HFFc6 (cell line): ENCODE measurements around the gene SPRR3. TPM values are rescaled to one million over a fixed set of nuclear protein-coding genes. Genes with fewer than 3 reads are reported as not detected.

Source experiments
- DNase-seq: peaks from one replicate; pipeline ENCODE4 v3.0.0-alpha.2; 2018
- H3K27ac Mint-ChIP-seq: 2 replicates; pipeline ENCODE4 v1.8.0; 2020; ENCODE audit warnings: mild to moderate bottlenecking, mixed read lengths
- H3K27me3 Mint-ChIP-seq: 2 replicates; pipeline ENCODE4 v1.8.0; 2021; ENCODE audit warnings: mild to moderate bottlenecking, moderate library complexity, mixed read lengths; ENCODE audit not compliant: insufficient read depth
- H3K36me3 Mint-ChIP-seq: 2 replicates; pipeline ENCODE4 v1.8.0; 2021; ENCODE audit warnings: low read depth, mixed read lengths
- H3K4me1 Mint-ChIP-seq: 2 replicates; pipeline ENCODE4 v1.8.0; 2020; ENCODE audit warnings: low read depth, mixed read lengths
- H3K4me3 Mint-ChIP-seq: 2 replicates; pipeline ENCODE4 v1.8.0; 2020; ENCODE audit warnings: mild to moderate bottlenecking, moderate library complexity, mixed read lengths
- H3K9me3 Mint-ChIP-seq: 2 replicates; pipeline ENCODE4 v1.8.0; 2020; ENCODE audit warnings: mild to moderate bottlenecking, mixed read lengths
- total RNA-seq, 6 experiments: library from RNA; stranded (reverse); fragmentation: NEBNext Ultra II Directional; extraction: Animal tissue kit (Norgen Biotek cat#: 25700); gene quantifications; 2 replicates in 1 of 6; 3 replicates in 5 of 6; pipeline ENCODE4 v1.2.3, GENCODE V29; 2021
- TF ChIP-seq, protein P1 (sequence below): fragments of 200-600 bp; sonication (generic); IDR thresholded peaks from 2 replicates; pipeline ENCODE4 v1.5.0; 2021; ENCODE audit warnings: antibody characterized with exemption, mild to moderate bottlenecking

Gene SPRR3
- total RNA-seq, 6 experiments from 2014 or later: not detected

DNA sequence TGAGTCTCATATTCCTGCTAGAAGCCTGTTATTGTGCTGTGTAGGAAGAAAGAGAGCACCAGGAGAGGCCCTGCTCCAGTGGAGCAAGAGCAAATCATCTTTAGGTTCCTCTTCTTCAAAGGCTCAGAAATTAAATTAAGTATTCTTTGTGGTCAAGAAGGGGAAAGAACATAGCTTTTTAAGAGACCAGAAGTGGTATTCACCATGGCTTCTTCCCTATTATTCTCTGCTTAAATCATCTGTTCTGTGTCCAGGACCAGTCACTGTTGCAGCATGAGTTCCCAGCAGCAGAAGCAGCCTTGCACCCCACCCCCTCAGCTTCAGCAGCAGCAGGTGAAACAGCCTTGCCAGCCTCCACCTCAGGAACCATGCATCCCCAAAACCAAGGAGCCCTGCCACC is 30.5 kb downstream of the SPRR3 start:
- H3K36me3 Mint-ChIP-seq: no peaks in the 10 kb centered on the region
- H3K27ac Mint-ChIP-seq: no peak overlapping the region
- no peaks in the 10 kb centered on the region; the same call in 1 of the 2 replicates for H3K4me1 Mint-ChIP-seq
- peaks cover 21% of the 10 kb centered on the region; the same call in 1 of the 2 replicates for H3K9me3 Mint-ChIP-seq
- TF ChIP-seq, protein P1, sequence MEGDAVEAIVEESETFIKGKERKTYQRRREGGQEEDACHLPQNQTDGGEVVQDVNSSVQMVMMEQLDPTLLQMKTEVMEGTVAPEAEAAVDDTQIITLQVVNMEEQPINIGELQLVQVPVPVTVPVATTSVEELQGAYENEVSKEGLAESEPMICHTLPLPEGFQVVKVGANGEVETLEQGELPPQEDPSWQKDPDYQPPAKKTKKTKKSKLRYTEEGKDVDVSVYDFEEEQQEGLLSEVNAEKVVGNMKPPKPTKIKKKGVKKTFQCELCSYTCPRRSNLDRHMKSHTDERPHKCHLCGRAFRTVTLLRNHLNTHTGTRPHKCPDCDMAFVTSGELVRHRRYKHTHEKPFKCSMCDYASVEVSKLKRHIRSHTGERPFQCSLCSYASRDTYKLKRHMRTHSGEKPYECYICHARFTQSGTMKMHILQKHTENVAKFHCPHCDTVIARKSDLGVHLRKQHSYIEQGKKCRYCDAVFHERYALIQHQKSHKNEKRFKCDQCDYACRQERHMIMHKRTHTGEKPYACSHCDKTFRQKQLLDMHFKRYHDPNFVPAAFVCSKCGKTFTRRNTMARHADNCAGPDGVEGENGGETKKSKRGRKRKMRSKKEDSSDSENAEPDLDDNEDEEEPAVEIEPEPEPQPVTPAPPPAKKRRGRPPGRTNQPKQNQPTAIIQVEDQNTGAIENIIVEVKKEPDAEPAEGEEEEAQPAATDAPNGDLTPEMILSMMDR: no peak
- H3K4me3 Mint-ChIP-seq: no peak overlapping the region
- H3K27me3 Mint-ChIP-seq: no peaks in the 10 kb centered on the region; the same call in 1 of the 2 replicates
- no peak for DNase-seq

DNA sequence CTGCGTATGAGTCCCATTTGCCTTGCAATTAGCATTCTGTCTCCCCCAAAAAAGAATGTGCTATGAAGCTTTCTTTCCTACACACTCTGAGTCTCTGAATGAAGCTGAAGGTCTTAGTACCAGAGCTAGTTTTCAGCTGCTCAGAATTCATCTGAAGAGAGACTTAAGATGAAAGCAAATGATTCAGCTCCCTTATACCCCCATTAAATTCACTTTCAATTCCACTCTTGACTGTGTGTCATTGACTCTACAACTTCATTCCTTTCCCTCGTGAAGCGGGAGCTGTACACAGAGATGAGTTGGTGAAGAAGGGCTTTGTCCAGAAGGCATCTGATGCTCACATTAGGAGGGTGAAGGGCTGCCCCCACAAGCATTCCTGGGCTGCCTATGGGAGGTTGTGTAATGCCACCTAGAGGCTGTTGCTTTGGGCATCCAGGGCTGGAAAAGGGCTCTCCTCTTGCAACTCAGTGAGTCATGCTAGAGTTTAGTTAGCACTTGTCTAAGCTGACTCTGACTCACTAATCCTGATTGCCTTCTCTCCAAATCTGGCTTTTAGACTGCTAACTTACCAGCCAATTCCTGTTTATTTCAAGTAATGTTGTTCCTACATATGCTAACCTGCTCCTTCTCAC is 31.2 kb downstream of the SPRR3 start:
- no peak overlapping the region for H3K4me3 Mint-ChIP-seq
- TF ChIP-seq, protein P1: peak; percentile 50; the same call in 1 of the 2 replicates
- peak; percentile 65 for DNase-seq
- no peaks in the 10 kb centered on the region for H3K36me3 Mint-ChIP-seq
- H3K9me3 Mint-ChIP-seq: peaks cover 21% of the 10 kb centered on the region; the same call in 1 of the 2 replicates
- H3K27ac Mint-ChIP-seq: no peak overlapping the region
- H3K4me1 Mint-ChIP-seq: no peaks in the 10 kb centered on the region; the same call in 1 of the 2 replicates
- H3K27me3 Mint-ChIP-seq: no peaks in the 10 kb centered on the region; the same call in 1 of the 2 replicates

DNA sequence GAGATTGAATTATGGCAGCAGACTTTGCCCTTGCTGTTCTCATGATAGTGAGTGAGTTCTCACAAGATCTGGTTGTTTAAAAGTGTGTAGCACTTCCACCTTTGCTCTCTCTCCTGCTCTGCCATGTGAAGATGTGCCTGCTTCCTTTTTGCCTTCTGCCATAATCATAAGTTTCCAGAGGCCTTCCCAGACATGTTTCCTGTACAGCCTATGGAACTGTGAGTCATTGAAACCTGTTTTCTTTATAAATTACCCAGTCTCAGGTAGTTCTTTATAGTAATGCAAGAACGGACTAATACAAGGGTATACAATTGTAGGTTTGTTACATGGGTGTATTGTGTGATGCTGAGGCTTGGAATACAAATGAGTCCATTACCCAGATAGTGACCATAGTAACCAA is 33.7 kb downstream of the SPRR3 start:
- Mint-ChIP-seq H3K27ac (no peak overlapping the region), H3K4me3 (no peak overlapping the region), H3K9me3 (peaks cover 10% of the 10 kb centered on the region; the same call in 1 of the 2 replicates), H3K27me3 (no peaks in the 10 kb centered on the region), H3K36me3 (no peaks in the 10 kb centered on the region), H3K4me1 (no peaks in the 10 kb centered on the region; the same call in 1 of the 2 replicates)
- TF ChIP-seq, protein P1: no peak
- DNase-seq: no peak

DNA sequence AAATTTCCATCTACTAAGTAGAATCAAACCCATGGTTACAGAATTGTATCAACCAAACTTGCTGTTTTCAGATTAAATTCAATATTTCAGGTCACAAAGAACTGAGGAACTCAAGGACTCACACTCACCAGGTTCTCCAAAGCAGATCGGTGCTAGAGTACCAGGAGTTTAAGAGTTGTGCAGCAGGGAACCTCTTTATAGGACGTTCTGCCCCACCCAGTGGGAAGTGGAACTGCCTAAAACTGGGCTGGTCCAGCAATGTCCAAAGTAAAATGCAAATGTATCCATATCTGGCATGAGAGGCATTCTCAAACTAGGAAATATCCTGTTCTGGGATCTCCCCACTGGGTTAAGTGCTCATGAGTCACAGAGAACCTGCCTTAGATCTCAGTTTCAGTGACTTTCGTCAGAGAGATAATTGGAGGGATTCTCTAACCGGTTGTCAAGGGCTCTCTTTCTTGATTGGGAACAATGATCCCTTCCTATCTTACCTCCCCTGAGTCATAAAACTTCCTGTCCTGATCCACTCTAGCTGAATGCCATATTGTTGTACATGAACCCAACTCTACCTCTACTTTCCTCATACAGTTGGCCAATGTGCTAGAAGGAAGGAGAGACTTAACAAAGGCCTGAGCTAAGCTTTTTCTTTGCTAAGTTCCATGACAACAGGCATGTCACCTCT is 39.5 kb downstream of the SPRR3 start, which contains the start of gene SPRR2D:
SPRR2D (minus strand) TSS at position 171 of the 682 bp plus-strand sequence. CDS start 774 bp downstream, outside the sequence.
- no peak within 1 kb of the TSS for H3K27ac Mint-ChIP-seq

DNA sequence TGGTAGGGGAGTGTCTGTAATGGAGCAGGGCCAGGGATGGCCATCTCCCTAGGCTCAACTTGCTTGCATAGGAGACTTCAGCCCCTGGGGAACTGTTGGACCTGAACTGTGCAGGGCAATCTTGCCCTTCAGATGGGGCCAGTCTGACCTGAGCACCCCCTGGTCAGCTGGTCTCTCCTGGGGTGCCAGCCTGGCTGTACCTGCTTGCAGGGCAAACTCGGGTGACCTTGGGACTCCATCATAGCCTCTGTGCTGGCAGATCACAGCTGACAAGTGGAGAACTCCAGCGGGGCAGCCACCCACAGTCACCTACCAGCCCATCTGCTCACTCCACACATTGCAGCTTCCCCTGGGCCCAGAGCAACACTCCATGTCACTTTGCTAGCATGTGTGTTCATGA is 47.7 kb downstream of the SPRR3 start:
- TF ChIP-seq, protein P1: no peak
- H3K4me1 Mint-ChIP-seq: no peaks in the 10 kb centered on the region
- no peaks in the 10 kb centered on the region for H3K27me3 Mint-ChIP-seq
- no peak overlapping the region for H3K4me3 Mint-ChIP-seq
- no peak for DNase-seq
- H3K27ac Mint-ChIP-seq: no peak overlapping the region
- peaks cover 17% of the 10 kb centered on the region for H3K9me3 Mint-ChIP-seq
- H3K36me3 Mint-ChIP-seq: no peaks in the 10 kb centered on the region

More for the DNA sequence above, 39.5 kb downstream of the SPRR3 start, which contains the start of gene SPRR2D:
- Mint-ChIP-seq H3K4me1 (no peaks in the 10 kb centered on the region), H3K27me3 (no peaks in the 10 kb centered on the region), H3K9me3 (peaks cover 9% of the 10 kb centered on the region), H3K36me3 (no peaks in the 10 kb centered on the region), H3K4me3 (no peak within 1 kb of the TSS)
- DNase-seq: no peak
- TF ChIP-seq, protein P1: no peak

Other genes with a start within 250 kb of the SPRR3 start
- not detected for gene KPRP, start 243.7 kb upstream of the SPRR3 start, total RNA-seq
- gene LCE1F, start 226.6 kb upstream of the SPRR3 start, total RNA-seq: not detected
- gene LCE1E, start 215.5 kb upstream of the SPRR3 start, total RNA-seq: not detected
- not detected for gene LCE1D, start 205.0 kb upstream of the SPRR3 start, total RNA-seq
- gene LCE1C, start 195.1 kb upstream of the SPRR3 start, total RNA-seq: not detected
- gene LCE1B, start 189.8 kb upstream of the SPRR3 start, total RNA-seq: not detected
- not detected for gene LCE1A, start 174.3 kb upstream of the SPRR3 start, total RNA-seq
- not detected for gene LCE6A, start 158.9 kb upstream of the SPRR3 start, total RNA-seq
- not detected for gene LCE7A, start 141.8 kb upstream of the SPRR3 start, total RNA-seq
- not detected for gene SMCP, start 123.4 kb upstream of the SPRR3 start, total RNA-seq
- not detected for gene IVL, start 93.2 kb upstream of the SPRR3 start, total RNA-seq
- gene SPRR5, start 54.5 kb upstream of the SPRR3 start, total RNA-seq: not detected
- not detected for gene SPRR4, start 31.1 kb upstream of the SPRR3 start, total RNA-seq
- gene SPRR1A, start 17.7 kb upstream of the SPRR3 start, total RNA-seq: not detected
- gene SPRR1B, start 29.5 kb downstream of the SPRR3 start, total RNA-seq: not detected
- not detected for gene SPRR2D, start 39.4 kb downstream of the SPRR3 start, total RNA-seq
- not detected for gene SPRR2A, start 55.8 kb downstream of the SPRR3 start, total RNA-seq
- not detected for gene SPRR2B, start 69.9 kb downstream of the SPRR3 start, total RNA-seq
- not detected for gene SPRR2E, start 92.8 kb downstream of the SPRR3 start, total RNA-seq
- gene SPRR2F, start 111.8 kb downstream of the SPRR3 start, total RNA-seq: not detected
- gene SPRR2G, start 149.1 kb downstream of the SPRR3 start, total RNA-seq: not detected
- not detected for gene LELP1, start 201.7 kb downstream of the SPRR3 start, total RNA-seq
- not detected for gene PRR9, start 215.8 kb downstream of the SPRR3 start, total RNA-seq